Measurements from ENCODE around the gene SEMA6D.
A peak's percentile ranks its signal among the peaks of the same experiment; 100 is the strongest.

SEMA6D gene, protein sequence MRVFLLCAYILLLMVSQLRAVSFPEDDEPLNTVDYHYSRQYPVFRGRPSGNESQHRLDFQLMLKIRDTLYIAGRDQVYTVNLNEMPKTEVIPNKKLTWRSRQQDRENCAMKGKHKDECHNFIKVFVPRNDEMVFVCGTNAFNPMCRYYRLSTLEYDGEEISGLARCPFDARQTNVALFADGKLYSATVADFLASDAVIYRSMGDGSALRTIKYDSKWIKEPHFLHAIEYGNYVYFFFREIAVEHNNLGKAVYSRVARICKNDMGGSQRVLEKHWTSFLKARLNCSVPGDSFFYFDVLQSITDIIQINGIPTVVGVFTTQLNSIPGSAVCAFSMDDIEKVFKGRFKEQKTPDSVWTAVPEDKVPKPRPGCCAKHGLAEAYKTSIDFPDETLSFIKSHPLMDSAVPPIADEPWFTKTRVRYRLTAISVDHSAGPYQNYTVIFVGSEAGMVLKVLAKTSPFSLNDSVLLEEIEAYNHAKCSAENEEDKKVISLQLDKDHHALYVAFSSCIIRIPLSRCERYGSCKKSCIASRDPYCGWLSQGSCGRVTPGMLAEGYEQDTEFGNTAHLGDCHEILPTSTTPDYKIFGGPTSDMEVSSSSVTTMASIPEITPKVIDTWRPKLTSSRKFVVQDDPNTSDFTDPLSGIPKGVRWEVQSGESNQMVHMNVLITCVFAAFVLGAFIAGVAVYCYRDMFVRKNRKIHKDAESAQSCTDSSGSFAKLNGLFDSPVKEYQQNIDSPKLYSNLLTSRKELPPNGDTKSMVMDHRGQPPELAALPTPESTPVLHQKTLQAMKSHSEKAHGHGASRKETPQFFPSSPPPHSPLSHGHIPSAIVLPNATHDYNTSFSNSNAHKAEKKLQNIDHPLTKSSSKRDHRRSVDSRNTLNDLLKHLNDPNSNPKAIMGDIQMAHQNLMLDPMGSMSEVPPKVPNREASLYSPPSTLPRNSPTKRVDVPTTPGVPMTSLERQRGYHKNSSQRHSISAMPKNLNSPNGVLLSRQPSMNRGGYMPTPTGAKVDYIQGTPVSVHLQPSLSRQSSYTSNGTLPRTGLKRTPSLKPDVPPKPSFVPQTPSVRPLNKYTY

DNA sequence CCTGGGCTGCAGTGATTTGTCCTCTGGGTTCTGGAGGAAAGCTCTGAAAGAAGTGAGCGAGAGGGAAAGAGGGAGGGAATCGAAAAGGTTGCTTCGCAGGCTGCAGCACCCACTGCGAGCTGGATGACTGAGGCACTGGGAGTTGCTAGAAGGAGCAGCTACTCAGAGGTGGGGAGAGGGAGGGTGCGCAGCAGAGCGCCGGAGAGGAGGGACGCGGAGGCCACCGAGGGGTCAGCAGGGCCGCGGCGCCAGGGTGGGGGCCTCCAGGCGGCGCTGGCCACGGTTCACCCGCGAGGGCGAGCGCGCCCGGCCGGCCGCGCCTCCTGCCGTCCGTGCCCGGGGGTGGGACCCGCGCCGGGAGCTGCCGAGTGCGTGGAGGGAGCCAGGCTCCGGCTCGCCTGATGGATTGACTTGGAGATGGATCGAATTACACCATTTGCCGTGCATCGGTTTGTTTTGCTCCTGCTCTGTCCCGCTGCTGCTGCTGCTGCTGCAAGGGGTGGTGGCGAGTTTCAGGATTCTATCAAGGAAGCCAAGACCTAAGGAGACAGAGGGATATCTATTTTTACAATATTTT lies at the start of gene SEMA6D:
SEMA6D (plus strand) TSS at position 470 of the 577 bp plus-strand sequence. CDS start 42,294 bp downstream, outside the sequence.
- Histone ChIP-seq H3K36me3 (ENCODE audit: insufficient read depth, low read depth, low read length) (no peaks in the 10 kb centered on the region), H3K27me3 (ENCODE audit: insufficient read depth, low read length) (peaks cover 58% of the 10 kb centered on the region), H3K4me1 (ENCODE audit: insufficient read depth, low read length) (peaks cover 14% of the 10 kb centered on the region; the same call in 1 of the 2 replicates), H3K9ac (ENCODE audit: low read depth, low read length) (peak within 1 kb of the TSS; percentile 40; the same call in 1 of the 2 replicates), H3K27ac (ENCODE audit: low read length) (no peak within 1 kb of the TSS), H3K9me3 (ENCODE audit: insufficient read depth, low read depth, low read length) (no peaks in the 10 kb centered on the region), H3K4me3 (ENCODE audit: low read length) (peak within 1 kb of the TSS; percentile 82)

DNA sequence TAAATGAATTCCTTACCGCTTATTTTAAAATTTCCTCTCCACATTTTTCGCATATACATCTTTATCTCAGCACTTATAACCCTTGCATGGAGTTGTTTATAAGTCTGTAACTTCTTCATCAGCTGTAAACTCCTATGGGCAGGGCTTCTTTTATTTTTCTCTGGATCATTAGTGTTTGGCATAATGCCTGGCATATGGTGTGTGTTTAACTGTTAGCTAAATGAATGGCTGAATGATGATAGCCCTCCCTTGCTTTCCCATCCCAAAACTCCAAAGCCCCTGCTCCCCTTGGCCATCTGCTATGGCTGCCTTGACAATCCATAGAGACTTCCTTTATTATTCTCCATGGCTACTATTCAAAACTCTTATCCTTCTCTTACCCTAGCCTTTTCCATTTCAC lies 48.1 kb upstream of the SEMA6D start:
- Histone ChIP-seq H3K4me1 (ENCODE audit: insufficient read depth, low read length) (no peaks in the 10 kb centered on the region; the same call in 1 of the 2 replicates), H3K9me3 (ENCODE audit: insufficient read depth, low read depth, low read length) (no peaks in the 10 kb centered on the region)

DNA sequence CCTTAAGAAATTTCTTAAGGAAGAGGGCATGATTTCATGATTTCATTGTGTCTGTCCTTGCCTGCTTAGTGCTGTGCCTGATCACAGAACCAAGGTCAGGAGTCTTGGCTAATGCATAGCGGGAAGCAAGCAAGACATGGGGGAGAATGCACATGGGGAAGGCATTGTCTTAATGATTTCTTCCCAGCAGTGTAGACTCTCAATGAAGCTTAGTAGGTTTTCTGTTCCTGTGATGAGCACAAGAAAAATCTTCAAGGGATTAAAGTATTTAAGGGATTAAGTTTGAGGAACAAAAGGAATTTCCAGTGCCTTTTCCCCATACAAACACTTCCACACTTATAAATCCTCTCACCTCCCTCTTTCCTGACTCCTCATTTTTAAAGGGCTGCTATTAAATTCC lies 46.9 kb upstream of the SEMA6D start:
- Histone ChIP-seq H3K36me3 (ENCODE audit: insufficient read depth, low read depth, low read length) (no peaks in the 10 kb centered on the region), H3K4me3 (ENCODE audit: low read length) (no peak overlapping the region), H3K27me3 (ENCODE audit: insufficient read depth, low read length) (no peaks in the 10 kb centered on the region), H3K9ac (ENCODE audit: low read depth, low read length) (no peak overlapping the region), H3K27ac (ENCODE audit: low read length) (no peak overlapping the region), H3K9me3 (ENCODE audit: insufficient read depth, low read depth, low read length) (no peaks in the 10 kb centered on the region), H3K4me1 (ENCODE audit: insufficient read depth, low read length) (peaks cover 6% of the 10 kb centered on the region; the same call in 1 of the 2 replicates)

More for the DNA sequence above, 48.1 kb upstream of the SEMA6D start:
- H3K9ac ChIP-seq (ENCODE audit: low read depth, low read length) = no peak overlapping the region
- H3K36me3 ChIP-seq (ENCODE audit: insufficient read depth, low read depth, low read length) = no peaks in the 10 kb centered on the region
- no peak overlapping the region for H3K4me3 ChIP-seq (ENCODE audit: low read length)
- no peak overlapping the region for H3K27ac ChIP-seq (ENCODE audit: low read length)
- no peaks in the 10 kb centered on the region for H3K27me3 ChIP-seq (ENCODE audit: insufficient read depth, low read length)

DNA sequence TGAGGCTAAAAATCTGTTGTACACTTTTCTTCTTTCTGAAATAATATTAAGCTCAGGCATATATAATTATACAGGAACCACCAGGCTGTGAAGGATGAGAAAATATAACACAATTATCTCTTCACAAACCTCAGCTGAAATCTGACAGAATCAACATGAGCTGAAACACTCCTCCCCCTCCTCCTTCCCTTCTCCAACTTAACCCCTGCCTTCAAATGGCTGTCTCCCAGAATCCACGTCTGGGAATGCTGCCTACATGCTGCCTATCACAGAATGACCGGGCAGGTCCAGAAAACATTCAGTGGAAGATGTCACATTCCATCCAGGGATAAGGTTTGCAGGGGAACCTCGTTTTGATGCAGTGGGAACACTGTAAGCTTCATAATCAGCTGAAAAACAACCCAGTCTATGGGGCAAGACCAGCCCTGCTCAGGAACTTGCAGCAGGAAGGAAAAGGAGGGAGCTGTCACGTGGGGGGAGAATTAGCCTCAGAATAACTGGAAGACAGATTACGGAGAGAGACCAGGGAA lies 44.0 kb upstream of the SEMA6D start:
- H3K4me1 ChIP-seq (ENCODE audit: insufficient read depth, low read length) = peaks cover 11% of the 10 kb centered on the region; the same call in 1 of the 2 replicates
- H3K9me3 ChIP-seq (ENCODE audit: insufficient read depth, low read depth, low read length) = peaks cover 10% of the 10 kb centered on the region
- no peaks in the 10 kb centered on the region for H3K36me3 ChIP-seq (ENCODE audit: insufficient read depth, low read depth, low read length)
- no peaks in the 10 kb centered on the region for H3K27me3 ChIP-seq (ENCODE audit: insufficient read depth, low read length)
- H3K9ac ChIP-seq (ENCODE audit: low read depth, low read length) = no peak overlapping the region
- no peak overlapping the region for H3K4me3 ChIP-seq (ENCODE audit: low read length)
- no peak overlapping the region for H3K27ac ChIP-seq (ENCODE audit: low read length)

DNA sequence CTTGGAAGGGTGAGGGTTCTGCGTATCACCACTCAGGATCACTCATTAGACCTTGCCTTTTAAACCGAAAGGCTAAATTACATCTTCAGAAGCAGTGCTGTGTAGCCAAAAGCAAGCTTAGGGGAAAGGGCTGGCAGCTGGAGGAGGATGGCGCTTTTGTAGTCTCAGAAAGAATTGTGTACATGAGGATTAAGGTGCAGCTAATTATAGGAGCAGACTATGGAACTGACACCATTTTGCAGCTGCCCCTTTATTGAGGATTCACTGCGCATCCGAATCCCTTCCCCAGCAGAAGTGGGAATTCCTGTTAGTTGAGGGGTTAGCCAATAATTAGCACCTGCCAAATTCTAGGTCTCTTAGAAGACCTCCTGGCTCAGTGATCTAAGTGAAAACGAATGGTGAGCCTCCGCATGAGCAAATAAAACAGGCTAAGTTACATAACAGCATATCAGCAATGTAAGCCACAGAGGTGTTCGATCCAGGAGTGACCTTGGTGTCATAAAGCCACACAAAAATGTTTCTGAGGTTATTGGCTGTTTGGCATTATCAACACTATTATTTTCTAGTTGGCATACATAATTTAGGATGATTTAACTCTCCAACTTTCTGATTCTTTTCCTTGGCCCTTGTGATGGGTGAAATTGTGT lies 42.6 kb upstream of the SEMA6D start:
- Histone ChIP-seq H3K9ac (ENCODE audit: low read depth, low read length) (no peak overlapping the region), H3K4me1 (ENCODE audit: insufficient read depth, low read length) (peaks cover 11% of the 10 kb centered on the region; the same call in 1 of the 2 replicates), H3K27ac (ENCODE audit: low read length) (no peak overlapping the region), H3K27me3 (ENCODE audit: insufficient read depth, low read length) (no peaks in the 10 kb centered on the region), H3K4me3 (ENCODE audit: low read length) (no peak overlapping the region), H3K9me3 (ENCODE audit: insufficient read depth, low read depth, low read length) (peaks cover 10% of the 10 kb centered on the region), H3K36me3 (ENCODE audit: insufficient read depth, low read depth, low read length) (no peaks in the 10 kb centered on the region)

DNA sequence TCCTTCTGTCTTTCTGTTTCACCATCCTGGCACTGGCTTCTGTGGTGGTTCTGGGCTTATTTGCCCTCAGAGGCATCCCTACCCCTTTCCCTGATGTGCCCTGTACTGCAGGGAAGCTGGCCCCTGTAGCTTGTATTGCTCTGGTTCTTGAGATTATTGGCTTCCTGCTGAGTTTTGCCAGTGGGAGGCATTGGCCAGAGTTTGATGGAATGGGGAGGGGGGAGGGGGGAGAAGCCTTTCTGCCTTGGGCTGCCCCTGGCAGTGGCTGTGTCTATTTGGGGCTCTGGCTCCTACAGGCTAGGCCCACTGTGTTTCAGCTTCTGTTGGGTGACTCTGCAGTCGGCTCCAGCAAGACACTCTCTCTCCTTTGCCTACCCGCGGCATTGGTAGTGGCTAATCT lies 41.6 kb upstream of the SEMA6D start:
- Histone ChIP-seq H3K9ac (ENCODE audit: low read depth, low read length) (no peak overlapping the region), H3K9me3 (ENCODE audit: insufficient read depth, low read depth, low read length) (peaks cover 10% of the 10 kb centered on the region)

DNA sequence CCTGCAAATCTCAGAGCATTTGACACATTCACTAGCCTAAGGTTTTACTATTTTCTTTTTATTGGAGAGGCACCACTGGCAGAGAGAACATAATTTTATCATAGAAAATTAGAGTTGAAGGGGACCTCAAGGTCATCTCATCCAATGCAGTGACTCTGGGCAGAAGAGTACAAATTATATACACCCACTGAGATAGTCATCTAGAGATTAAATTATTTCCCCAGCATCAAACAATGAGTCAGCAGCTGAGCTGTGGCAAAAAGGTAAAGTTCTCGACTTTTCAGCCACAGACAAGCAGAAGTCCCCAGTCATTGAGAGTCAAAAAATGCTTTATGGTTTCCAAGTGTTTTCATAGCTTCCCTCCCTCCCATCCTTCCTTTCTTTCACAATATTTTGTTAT lies 39.3 kb upstream of the SEMA6D start:
- H3K27me3 ChIP-seq (ENCODE audit: insufficient read depth, low read length) = no peaks in the 10 kb centered on the region
- no peak overlapping the region for H3K9ac ChIP-seq (ENCODE audit: low read depth, low read length)
- no peaks in the 10 kb centered on the region for H3K36me3 ChIP-seq (ENCODE audit: insufficient read depth, low read depth, low read length)
- no peak overlapping the region for H3K27ac ChIP-seq (ENCODE audit: low read length)
- H3K4me3 ChIP-seq (ENCODE audit: low read length) = no peak overlapping the region
- peaks cover 10% of the 10 kb centered on the region for H3K9me3 ChIP-seq (ENCODE audit: insufficient read depth, low read depth, low read length)
- peaks cover 11% of the 10 kb centered on the region; the same call in 1 of the 2 replicates for H3K4me1 ChIP-seq (ENCODE audit: insufficient read depth, low read length)

More for the DNA sequence above, 41.6 kb upstream of the SEMA6D start:
- no peak overlapping the region for H3K27ac ChIP-seq (ENCODE audit: low read length)
- H3K4me3 ChIP-seq (ENCODE audit: low read length) = no peak overlapping the region
- peaks cover 11% of the 10 kb centered on the region; the same call in 1 of the 2 replicates for H3K4me1 ChIP-seq (ENCODE audit: insufficient read depth, low read length)
- no peaks in the 10 kb centered on the region for H3K36me3 ChIP-seq (ENCODE audit: insufficient read depth, low read depth, low read length)
- no peaks in the 10 kb centered on the region for H3K27me3 ChIP-seq (ENCODE audit: insufficient read depth, low read length)

DNA sequence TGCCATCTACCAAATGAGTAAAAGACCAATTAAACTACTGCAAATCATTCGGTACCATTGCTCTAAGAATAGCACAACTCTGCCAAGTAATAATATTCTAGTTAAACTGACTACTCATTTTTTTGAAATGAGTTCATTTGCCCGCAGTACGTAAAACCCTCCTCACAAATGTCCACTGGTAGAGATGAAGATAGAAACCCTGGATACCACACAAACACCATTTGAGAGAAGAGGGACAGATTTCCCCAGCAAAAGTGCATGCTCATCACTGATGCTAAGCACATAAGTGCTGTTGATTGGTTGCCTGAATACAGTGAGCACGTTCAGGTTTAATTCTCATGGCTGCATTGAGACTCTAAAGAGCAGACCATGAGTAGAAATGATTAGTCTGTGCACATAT lies 34.6 kb upstream of the SEMA6D start:
- no peaks in the 10 kb centered on the region for H3K27me3 ChIP-seq (ENCODE audit: insufficient read depth, low read length)
- H3K9me3 ChIP-seq (ENCODE audit: insufficient read depth, low read depth, low read length) = no peaks in the 10 kb centered on the region
- H3K4me3 ChIP-seq (ENCODE audit: low read length) = no peak overlapping the region
- no peak overlapping the region for H3K27ac ChIP-seq (ENCODE audit: low read length)
- H3K36me3 ChIP-seq (ENCODE audit: insufficient read depth, low read depth, low read length) = no peaks in the 10 kb centered on the region
- H3K4me1 ChIP-seq (ENCODE audit: insufficient read depth, low read length) = no peaks in the 10 kb centered on the region
- H3K9ac ChIP-seq (ENCODE audit: low read depth, low read length) = no peak overlapping the region

DNA sequence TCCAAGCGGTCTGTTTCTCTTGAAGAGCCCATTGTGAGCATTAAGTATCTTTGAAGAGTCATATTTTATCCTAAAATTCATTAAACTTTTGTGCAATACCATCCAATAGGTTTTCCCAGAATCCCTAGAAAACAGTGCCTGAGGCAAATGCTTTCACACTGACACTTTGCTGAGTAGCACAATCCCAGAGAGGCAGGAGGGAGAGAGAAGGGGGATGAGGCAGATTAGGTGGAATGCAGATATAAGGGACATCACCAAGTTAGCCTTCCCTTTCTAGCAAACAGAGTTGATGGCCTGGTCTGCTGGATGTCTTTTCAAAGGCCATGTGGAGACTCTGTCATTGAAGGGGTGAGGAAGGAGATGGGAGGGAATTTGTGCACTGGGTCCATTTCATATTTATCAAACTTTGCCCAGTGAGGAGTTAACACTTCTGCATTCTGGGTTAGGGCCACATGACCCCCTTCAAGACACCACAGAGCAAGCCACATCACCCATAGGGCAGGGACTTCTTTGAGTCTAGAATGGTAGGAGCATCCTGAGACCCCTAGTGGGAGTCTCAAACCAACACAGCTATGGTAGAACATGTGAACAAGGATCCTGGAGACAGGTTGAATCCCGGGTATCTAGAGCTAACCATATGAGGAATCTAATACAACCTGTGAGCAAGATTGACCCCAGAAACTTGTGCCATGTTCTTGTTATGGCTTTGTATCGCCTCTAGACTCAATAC lies 32.0 kb upstream of the SEMA6D start:
- Histone ChIP-seq H3K4me3 (ENCODE audit: low read length) (no peak overlapping the region), H3K27me3 (ENCODE audit: insufficient read depth, low read length) (no peaks in the 10 kb centered on the region), H3K9ac (ENCODE audit: low read depth, low read length) (no peak overlapping the region), H3K27ac (ENCODE audit: low read length) (no peak overlapping the region), H3K36me3 (ENCODE audit: insufficient read depth, low read depth, low read length) (no peaks in the 10 kb centered on the region), H3K4me1 (ENCODE audit: insufficient read depth, low read length) (no peaks in the 10 kb centered on the region), H3K9me3 (ENCODE audit: insufficient read depth, low read depth, low read length) (no peaks in the 10 kb centered on the region)

DNA sequence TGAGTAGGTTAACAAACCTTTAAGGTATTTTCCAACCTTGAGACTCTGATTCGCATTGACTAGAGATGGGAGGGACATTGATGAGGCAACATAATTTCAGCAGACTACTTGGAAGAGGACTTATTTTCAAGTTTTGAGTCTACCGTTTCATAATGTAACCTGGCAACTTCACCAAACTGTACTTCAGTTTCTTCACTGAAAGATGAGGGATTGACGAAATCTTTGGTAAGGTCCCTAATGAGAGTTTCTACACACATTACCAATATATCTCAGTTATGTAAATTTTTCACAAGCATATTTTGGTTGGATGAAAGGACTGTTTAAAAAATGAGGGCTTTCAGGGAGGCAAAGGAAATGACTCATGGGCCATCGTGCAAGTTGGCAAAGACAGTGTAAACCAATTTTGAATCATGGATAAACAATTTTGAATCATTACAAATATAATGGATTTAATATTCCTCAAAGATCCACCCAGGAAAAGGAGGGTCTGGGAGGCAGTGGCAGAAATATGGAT lies 28.7 kb upstream of the SEMA6D start:
- no peak overlapping the region for H3K27ac ChIP-seq (ENCODE audit: low read length)
- no peak overlapping the region for H3K4me3 ChIP-seq (ENCODE audit: low read length)
- H3K9me3 ChIP-seq (ENCODE audit: insufficient read depth, low read depth, low read length) = no peaks in the 10 kb centered on the region
- no peaks in the 10 kb centered on the region for H3K27me3 ChIP-seq (ENCODE audit: insufficient read depth, low read length)
- H3K9ac ChIP-seq (ENCODE audit: low read depth, low read length) = no peak overlapping the region
- H3K36me3 ChIP-seq (ENCODE audit: insufficient read depth, low read depth, low read length) = no peaks in the 10 kb centered on the region
- no peaks in the 10 kb centered on the region for H3K4me1 ChIP-seq (ENCODE audit: insufficient read depth, low read length)

Data from iPS-20b (cell line).